Duodenal mucosa (tissue), 2 donors: ENCODE data around the gene SCAMP4.
"Not testable (repeated sequence)": the region's sequence is repeated elsewhere in the genome, so short reads cannot be mapped to it uniquely, and the experiment has no call there.

Source experiments
- H3K27ac ChIP-seq: one replicate; pipeline ENCODE4 v1.7.0; 2013; ENCODE audit warnings: low read depth, low read length
- H3K27me3 ChIP-seq, 2 donors: one replicate each; pipeline ENCODE4 v1.7.0; 2013; ENCODE audit warnings: low read length in 2 of 2, control low read depth in 1 of 2; ENCODE audit not compliant: insufficient read depth in 2 of 2, control insufficient read depth in 1 of 2
- H3K36me3 ChIP-seq, 2 donors: one replicate each; pipeline ENCODE4 v1.7.0; 2013; ENCODE audit warnings: low read length in 2 of 2, control low read depth in 1 of 2; ENCODE audit not compliant: insufficient read depth in 2 of 2, control insufficient read depth in 1 of 2
- H3K4me1 ChIP-seq, 2 donors: one replicate each; pipeline ENCODE4 v1.7.0; 2013; ENCODE audit warnings: low read length in 2 of 2, control low read depth in 1 of 2; ENCODE audit not compliant: insufficient read depth in 2 of 2, control insufficient read depth in 1 of 2
- H3K4me3 ChIP-seq, 2 donors: one replicate each; pipeline ENCODE4 v1.7.0; 2013; ENCODE audit warnings: low read length in 2 of 2, low read depth in 1 of 2
- H3K9ac ChIP-seq, 2 donors: one replicate each; pipeline ENCODE4 v1.7.0; 2013; ENCODE audit warnings: low read length in 2 of 2, low read depth in 1 of 2
- H3K9me3 ChIP-seq, 2 donors: one replicate each; pipeline ENCODE4 v1.7.0; 2013; ENCODE audit warnings: low read length in 2 of 2, control low read depth in 1 of 2; ENCODE audit not compliant: control insufficient read depth in 1 of 2

SCAMP4 gene

GRCh38 chr19:1875646-1876495 lies 29.3 kb upstream of the SCAMP4 start:
- Histone ChIP-seq H3K9me3 (no peaks in the 10 kb centered on the region), H3K36me3 (peaks cover 0 to 6% of the 10 kb centered on the region in 2 donors)

DNA sequence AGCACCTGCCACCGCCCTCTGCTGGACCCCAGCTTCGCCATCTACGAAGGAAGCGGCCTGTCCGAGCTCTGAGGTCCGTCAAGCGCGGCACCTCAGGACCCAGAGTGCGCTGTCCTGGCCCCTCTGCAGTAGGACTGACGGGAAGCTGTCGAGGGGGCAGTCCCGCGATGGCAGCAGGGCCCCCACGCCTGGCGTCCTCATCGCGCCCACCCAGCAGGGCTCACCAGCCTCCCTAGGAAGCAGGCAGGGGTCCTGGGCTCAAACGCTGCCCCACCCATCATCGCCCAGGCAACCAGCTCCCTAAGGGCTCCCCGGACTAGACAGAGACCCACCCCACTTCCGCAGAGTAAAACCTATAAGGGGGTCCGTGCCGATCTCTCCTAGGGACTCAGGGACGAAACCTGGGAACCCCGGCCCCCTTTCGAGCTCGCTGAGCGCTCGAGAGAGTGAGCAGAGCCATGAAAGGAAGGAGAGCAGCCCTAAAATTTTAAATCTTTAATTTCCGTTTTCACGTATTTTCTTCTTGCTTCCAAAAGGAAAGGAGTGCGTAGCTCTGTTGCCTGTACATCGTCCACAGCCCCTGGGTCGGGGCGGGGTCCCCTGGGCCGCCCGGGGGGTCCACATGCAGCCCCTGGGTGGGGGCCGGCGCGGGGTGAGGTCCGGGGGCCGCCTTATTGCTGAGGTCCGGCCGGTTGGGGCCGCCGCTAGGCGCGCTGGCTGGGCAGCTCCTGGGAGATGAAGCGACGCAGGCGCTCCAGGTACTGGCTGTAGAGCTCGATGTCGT lies 28.5 kb upstream of the SCAMP4 start:
- H3K36me3 ChIP-seq, H3K27me3 ChIP-seq, H3K9me3 ChIP-seq: not testable (repeated sequence)
- Histone ChIP-seq H3K4me1 (peaks cover 19 to 23% of the 10 kb centered on the region in 2 donors), H3K27ac (peak overlapping the region; percentile 80), H3K9ac (peak overlapping the region; percentile 78 to 89), H3K4me3 (peak overlapping the region; percentile 86 to 97)

More at GRCh38 chr19:1875646-1876495, 29.3 kb upstream of the SCAMP4 start:
- peak overlapping the region; percentile 80 for H3K27ac ChIP-seq
- H3K27me3 ChIP-seq = no peaks in the 10 kb centered on the region
- peaks cover 19 to 23% of the 10 kb centered on the region in 2 donors for H3K4me1 ChIP-seq
- peak overlapping the region; percentile 86 to 97 for H3K4me3 ChIP-seq
- peak overlapping the region; percentile 78 to 89 for H3K9ac ChIP-seq

- not testable (repeated sequence) for H3K4me3 ChIP-seq, H3K36me3 ChIP-seq, H3K9ac ChIP-seq, H3K27me3 ChIP-seq, H3K27ac ChIP-seq, H3K9me3 ChIP-seq
- peaks cover 19 to 27% of the 10 kb centered on the region in 2 donors for H3K4me1 ChIP-seq
These were observed 27.9 kb upstream of the SCAMP4 start for GRCh38 chr19:1877280-1877660.

- H3K4me1 ChIP-seq = peaks cover 23 to 30% of the 10 kb centered on the region in 2 donors
These were observed 26.6 kb upstream of the SCAMP4 start for GRCh38 chr19:1878583-1878982.

GRCh38 chr19:1879982-1880381 lies 25.2 kb upstream of the SCAMP4 start:
- H3K9me3 ChIP-seq, H3K27ac ChIP-seq, H3K9ac ChIP-seq, H3K4me3 ChIP-seq, H3K27me3 ChIP-seq: not testable (repeated sequence)
- Histone ChIP-seq H3K36me3 (peaks cover 0 to 13% of the 10 kb centered on the region in 2 donors), H3K4me1 (peaks cover 25 to 34% of the 10 kb centered on the region in 2 donors)

More at GRCh38 chr19:1878583-1878982, 26.6 kb upstream of the SCAMP4 start:
- H3K36me3 ChIP-seq = peaks cover 0 to 13% of the 10 kb centered on the region in 2 donors
- not testable (repeated sequence) for H3K27me3 ChIP-seq, H3K27ac ChIP-seq, H3K4me3 ChIP-seq, H3K9me3 ChIP-seq, H3K9ac ChIP-seq

DNA sequence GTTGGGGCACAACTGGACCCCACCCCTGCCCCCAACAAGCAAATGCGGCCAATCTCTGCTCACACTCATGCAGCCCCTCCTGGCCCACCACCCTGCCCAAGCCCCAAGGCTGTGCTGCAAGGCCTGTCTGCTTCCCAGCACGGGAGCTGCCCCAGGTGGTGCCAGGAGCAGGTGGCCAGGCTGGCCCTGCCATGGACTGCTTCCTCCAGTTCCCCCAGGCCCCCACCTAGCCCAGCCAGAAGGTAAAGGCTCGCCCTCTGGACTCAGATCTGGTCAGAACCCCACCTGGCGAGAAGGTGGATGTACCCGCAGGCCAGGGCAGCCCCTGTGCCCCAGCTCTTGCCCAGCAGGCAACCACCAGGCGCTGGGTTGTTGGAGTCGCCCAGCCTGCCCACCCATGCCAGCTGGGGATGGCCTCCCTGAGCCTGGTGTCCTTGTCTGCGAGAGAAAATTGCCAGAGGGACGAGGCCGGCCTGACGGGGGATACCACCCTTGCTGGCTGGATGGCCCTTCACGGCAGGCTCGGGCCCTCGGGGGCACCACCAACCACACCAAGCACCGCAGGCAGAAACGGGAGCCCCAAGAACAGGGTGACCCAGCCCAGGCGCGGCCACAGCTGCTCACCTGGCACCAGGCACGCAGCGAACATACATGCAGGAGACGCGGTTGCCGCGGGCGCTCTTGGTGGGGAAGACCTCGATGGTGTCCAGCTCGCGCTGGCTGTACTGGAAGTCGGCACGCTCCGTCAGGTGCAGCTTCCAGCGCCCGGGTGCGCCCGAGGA lies 24.4 kb upstream of the SCAMP4 start:
- no peaks in the 10 kb centered on the region for H3K9me3 ChIP-seq
- no peak overlapping the region for H3K9ac ChIP-seq
- H3K4me1 ChIP-seq = peaks cover 25 to 34% of the 10 kb centered on the region in 2 donors
- no peak overlapping the region for H3K27ac ChIP-seq
- H3K4me3 ChIP-seq = no peak overlapping the region
- no peaks in the 10 kb centered on the region for H3K27me3 ChIP-seq
- peaks cover 0 to 13% of the 10 kb centered on the region in 2 donors for H3K36me3 ChIP-seq

GRCh38 chr19:1881393-1882088 lies 23.7 kb upstream of the SCAMP4 start:
- not testable (repeated sequence) for H3K27ac ChIP-seq, H3K9me3 ChIP-seq, H3K27me3 ChIP-seq, H3K4me3 ChIP-seq
- Histone ChIP-seq H3K36me3 (peaks cover 0 to 13% of the 10 kb centered on the region in 2 donors), H3K4me1 (peaks cover 20 to 29% of the 10 kb centered on the region in 2 donors), H3K9ac (peak overlapping the region in 1 of 2 donors; percentile 13)

GRCh38 chr19:1882089-1882785 lies 23.0 kb upstream of the SCAMP4 start:
- Histone ChIP-seq H3K27me3 (no peaks in the 10 kb centered on the region), H3K9ac (peak overlapping the region; percentile 54 to 57), H3K4me3 (peak overlapping the region in 1 of 2 donors; percentile 48), H3K4me1 (peaks cover 19 to 27% of the 10 kb centered on the region in 2 donors), H3K36me3 (peaks cover 0 to 13% of the 10 kb centered on the region in 2 donors), H3K27ac (no peak overlapping the region), H3K9me3 (no peaks in the 10 kb centered on the region)
